Activated naive CD8-positive, alpha-beta T cell treated with anti-CD3 and anti-CD28 coated beads, Interleukin-2, amount 50 U/mL, for 24 hours (primary cell): Measurements from ENCODE around the gene CDHR2.

Experiments used
- ATAC-seq: fragments of 150-1000 bp; cut with Tn5 transposase; one replicate; pipeline ENCODE4 v1.10.0; 2021
- DNase-seq: peaks from one replicate; pipeline ENCODE4 v3.0.0; 2021
- H3K27ac Mint-ChIP-seq: one replicate; pipeline ENCODE4 v1.8.0; 2021; ENCODE audit warnings: mild to moderate bottlenecking, mixed read lengths
- H3K27me3 Mint-ChIP-seq: one replicate; pipeline ENCODE4 v1.8.0; 2021; ENCODE audit warnings: mixed read lengths
- H3K36me3 Mint-ChIP-seq: one replicate; pipeline ENCODE4 v1.8.0; 2021; ENCODE audit warnings: low read depth, mixed read lengths
- H3K4me1 Mint-ChIP-seq: one replicate; pipeline ENCODE4 v1.8.0; 2021; ENCODE audit warnings: mixed read lengths
- H3K4me3 Mint-ChIP-seq: one replicate; pipeline ENCODE4 v1.8.0; 2021; ENCODE audit warnings: mild to moderate bottlenecking, moderate library complexity, mixed read lengths
- H3K9me3 Mint-ChIP-seq: one replicate; pipeline ENCODE4 v1.8.0; 2021; ENCODE audit warnings: mixed read lengths

Gene CDHR2

DNA sequence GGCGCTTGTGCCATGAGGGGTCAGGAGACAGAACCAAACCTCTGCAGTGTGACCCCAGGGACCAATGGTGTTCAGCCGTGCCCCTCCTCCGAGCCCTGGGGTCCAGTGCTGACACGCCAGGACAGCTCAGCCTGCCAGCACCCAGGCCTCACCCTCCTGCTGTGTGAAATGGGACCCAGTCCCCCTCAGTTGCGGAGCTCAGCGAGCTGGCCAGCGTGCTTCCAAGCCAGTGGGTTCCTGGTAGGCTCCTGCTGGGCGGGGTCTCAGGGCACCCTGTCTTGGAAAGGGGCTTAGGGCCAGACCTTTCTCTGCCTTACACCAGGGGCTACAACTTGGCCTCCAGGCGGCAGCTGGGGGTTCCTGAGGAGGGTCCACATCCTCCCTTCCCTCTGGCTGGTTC lies 16.3 kb upstream of the CDHR2 start:
- Mint-ChIP-seq H3K4me3 (no peak overlapping the region), H3K27me3 (no peaks in the 10 kb centered on the region), H3K9me3 (no peaks in the 10 kb centered on the region), H3K36me3 (peaks cover 18% of the 10 kb centered on the region), H3K4me1 (peaks cover 56% of the 10 kb centered on the region), H3K27ac (peak overlapping the region; percentile 90)
- DNase-seq: no peak
- ATAC-seq: no peak

DNA sequence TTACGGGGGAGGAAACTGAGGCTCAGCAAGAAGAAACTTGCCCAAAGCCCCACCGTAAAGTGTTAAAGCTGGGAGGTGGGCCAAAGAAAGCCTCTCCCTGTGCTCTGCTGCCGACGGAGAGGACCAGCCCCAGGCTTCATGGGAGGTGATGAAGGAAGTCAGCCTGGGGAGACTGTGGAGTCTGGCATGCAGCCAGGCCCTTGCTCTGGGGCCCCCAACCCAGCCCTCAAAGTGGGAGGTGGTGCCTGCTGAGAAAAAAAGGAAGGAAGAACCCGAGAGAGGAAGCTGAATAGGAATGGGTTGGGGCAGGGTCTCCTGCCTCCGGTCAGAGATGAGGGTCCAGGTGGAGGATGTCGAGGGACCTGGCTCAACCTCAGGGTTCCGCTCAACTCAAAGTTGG lies 15.8 kb upstream of the CDHR2 start:
- Mint-ChIP-seq H3K27me3 (no peaks in the 10 kb centered on the region), H3K4me1 (peaks cover 57% of the 10 kb centered on the region), H3K27ac (peak overlapping the region; percentile 90), H3K4me3 (peak overlapping the region; percentile 98), H3K36me3 (peaks cover 17% of the 10 kb centered on the region), H3K9me3 (no peaks in the 10 kb centered on the region)
- ATAC-seq (no peak), DNase-seq (no peak)

DNA sequence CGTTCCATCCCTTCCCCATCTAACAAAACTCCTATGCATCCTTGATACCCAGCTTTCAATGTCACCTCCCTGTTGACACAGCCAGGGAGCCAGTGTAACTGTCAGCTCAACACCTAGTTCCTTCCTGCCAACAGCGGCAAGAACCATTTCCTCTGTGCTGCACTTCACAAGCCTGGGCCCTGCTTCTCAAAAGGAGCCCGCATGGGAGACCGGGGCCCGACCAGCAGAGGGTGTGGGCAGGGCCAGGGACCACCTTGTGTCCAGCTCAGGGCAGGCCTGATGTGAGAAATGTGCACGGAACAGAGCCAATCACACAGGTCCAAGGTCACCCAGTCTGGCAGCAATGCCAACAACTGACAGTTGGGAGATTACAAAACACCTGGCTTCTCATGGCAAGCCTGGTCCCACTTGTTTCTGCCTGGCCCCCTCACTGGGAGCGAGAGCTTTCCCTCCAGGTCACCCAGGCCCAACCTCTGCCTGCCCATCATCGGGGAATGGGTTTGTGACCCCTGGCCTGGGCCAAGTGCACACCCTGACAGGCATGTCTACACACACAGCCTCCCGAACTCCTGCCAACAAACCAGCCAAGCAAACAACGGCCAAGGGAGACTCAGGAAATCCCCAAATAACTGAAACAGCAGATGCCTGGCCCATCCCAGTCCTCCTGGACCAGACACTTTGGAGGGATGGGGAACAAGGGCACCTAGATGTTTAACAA lies 15.1 kb upstream of the CDHR2 start:
- H3K27me3 Mint-ChIP-seq: no peaks in the 10 kb centered on the region
- no peak for ATAC-seq

DNA sequence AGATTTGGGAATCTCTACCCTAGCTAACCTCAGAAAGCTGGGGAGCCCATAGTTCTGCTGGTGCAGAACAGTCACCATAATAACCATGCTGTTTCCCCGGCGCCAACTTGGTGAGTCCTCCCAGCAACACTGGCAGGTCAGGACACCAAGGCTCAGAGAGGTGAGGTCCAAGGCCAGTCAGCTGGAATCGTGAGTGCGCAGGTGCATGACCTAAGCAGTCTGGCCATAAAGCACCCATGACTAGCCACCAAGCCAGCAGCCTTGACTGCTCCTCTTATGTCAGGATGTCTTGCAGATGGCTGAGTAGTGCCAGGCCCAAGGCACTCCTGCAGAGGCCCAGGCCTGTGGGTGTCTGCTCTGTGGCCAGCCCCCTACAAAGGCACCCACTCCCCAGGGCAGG lies 14.5 kb upstream of the CDHR2 start:
- Mint-ChIP-seq H3K27ac (peak overlapping the region; percentile 90), H3K4me3 (peak overlapping the region; percentile 98), H3K9me3 (no peaks in the 10 kb centered on the region), H3K36me3 (peaks cover 14% of the 10 kb centered on the region), H3K4me1 (peaks cover 50% of the 10 kb centered on the region), H3K27me3 (no peaks in the 10 kb centered on the region)
- DNase-seq (no peak), ATAC-seq (no peak)

More for the DNA sequence above, 15.1 kb upstream of the CDHR2 start:
- DNase-seq: peak; percentile 44
- Mint-ChIP-seq H3K4me3 (peak overlapping the region; percentile 98), H3K9me3 (no peaks in the 10 kb centered on the region), H3K27ac (peak overlapping the region; percentile 90), H3K36me3 (peaks cover 15% of the 10 kb centered on the region), H3K4me1 (peaks cover 54% of the 10 kb centered on the region)

DNA sequence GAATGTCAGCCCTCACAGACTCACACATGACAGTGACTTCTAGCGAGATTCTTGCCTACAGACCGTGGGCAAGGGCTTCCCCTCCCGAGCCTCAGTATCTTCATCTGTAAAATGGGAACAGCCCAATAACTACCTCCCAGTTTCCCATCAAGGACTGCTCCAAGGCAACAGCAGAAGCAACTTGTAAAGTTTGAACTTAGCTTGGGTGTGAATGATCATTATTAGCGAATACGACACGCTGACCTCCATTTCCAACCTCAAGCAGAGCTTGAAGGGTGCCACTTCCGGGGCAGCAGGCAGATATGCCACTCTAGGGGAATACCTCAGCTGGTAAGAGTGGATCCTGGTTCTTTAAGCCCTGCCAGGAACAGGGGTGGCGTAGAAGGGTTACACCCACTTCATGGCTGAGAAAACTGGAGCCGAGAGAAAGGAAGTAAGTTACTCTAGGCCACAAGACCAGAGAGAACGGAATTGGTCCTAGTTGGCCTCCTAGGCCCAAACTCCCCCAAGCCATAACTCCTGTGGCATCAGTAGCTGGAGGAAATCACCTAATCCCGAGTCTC lies 14.0 kb upstream of the CDHR2 start:
- peak overlapping the region; percentile 98 for H3K4me3 Mint-ChIP-seq
- H3K27me3 Mint-ChIP-seq: no peaks in the 10 kb centered on the region
- no peaks in the 10 kb centered on the region for H3K9me3 Mint-ChIP-seq
- H3K27ac Mint-ChIP-seq: peak overlapping the region; percentile 90
- DNase-seq (peak; percentile 52), ATAC-seq (peak; percentile 21)
- peaks cover 12% of the 10 kb centered on the region for H3K36me3 Mint-ChIP-seq
- peaks cover 53% of the 10 kb centered on the region for H3K4me1 Mint-ChIP-seq

DNA sequence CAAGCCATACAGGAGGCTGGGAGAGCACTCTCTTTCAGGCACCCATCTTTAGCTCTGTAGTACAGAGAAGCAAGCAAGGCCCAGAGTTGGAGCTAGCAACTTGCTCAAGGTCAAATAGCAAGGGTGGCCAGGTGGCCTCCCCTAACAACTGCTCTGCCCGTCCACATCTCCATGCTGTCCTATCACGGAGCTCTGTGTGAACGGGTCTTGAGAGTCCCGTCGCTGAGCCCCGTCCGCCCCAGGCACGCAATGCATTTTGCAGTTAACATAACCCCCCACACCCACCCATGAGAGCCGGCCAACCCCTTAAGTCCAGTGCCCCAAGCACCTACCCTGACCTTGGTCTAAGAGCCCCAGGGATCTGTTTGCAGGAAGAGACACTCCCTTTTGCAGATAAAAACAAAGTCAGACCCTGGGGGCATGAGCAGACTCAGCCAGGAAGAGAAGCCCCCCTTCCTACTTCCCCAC lies 13.4 kb upstream of the CDHR2 start:
- Mint-ChIP-seq H3K9me3 (no peaks in the 10 kb centered on the region), H3K27ac (peak overlapping the region; percentile 90), H3K4me1 (peaks cover 58% of the 10 kb centered on the region), H3K36me3 (peaks cover 12% of the 10 kb centered on the region), H3K4me3 (peak overlapping the region; percentile 98), H3K27me3 (no peaks in the 10 kb centered on the region)
- no peak for ATAC-seq
- DNase-seq: no peak

DNA sequence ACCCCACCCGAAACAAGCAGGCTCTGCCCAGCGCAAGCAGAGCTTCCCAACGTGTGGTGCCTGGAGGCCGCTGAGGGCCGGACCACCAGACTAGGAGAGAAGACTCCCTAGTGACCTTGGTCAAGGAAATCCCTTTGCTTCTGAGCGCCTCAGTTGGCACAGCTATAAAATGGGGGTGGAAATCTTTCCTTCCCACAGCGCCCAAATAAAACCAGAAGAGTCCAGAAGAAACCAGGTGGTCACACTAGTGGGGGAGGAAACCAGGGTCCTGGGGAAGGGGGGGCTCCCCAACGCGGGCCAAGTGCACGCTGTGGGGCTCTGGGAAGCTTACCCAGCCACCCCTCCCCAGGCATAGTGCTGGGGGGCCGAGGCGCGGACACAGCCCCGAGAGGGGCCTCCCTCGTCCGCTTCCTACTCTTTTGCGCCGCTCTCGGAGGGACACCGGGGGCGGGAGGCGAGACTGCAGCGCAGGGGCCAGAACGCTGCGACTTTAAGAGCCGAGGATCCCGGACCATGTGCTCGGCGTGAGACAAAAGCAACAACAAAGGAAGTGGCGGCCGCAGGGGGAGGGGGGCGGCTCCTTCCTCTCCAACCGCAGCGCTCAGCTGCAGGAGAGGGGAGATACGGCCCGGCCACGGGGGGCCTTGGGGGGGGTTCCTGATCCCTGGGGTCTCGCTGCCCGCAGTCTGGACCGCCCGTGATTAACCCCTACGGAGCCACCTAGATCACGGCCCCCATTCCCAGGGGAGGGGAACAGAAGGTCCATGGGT lies 12.8 kb upstream of the CDHR2 start:
- Mint-ChIP-seq H3K27me3 (no peaks in the 10 kb centered on the region), H3K4me1 (peaks cover 59% of the 10 kb centered on the region), H3K27ac (peak overlapping the region; percentile 90), H3K4me3 (peak overlapping the region; percentile 98), H3K9me3 (no peaks in the 10 kb centered on the region), H3K36me3 (peaks cover 8% of the 10 kb centered on the region)
- ATAC-seq (peak; percentile 2), DNase-seq (peak; percentile 81)

DNA sequence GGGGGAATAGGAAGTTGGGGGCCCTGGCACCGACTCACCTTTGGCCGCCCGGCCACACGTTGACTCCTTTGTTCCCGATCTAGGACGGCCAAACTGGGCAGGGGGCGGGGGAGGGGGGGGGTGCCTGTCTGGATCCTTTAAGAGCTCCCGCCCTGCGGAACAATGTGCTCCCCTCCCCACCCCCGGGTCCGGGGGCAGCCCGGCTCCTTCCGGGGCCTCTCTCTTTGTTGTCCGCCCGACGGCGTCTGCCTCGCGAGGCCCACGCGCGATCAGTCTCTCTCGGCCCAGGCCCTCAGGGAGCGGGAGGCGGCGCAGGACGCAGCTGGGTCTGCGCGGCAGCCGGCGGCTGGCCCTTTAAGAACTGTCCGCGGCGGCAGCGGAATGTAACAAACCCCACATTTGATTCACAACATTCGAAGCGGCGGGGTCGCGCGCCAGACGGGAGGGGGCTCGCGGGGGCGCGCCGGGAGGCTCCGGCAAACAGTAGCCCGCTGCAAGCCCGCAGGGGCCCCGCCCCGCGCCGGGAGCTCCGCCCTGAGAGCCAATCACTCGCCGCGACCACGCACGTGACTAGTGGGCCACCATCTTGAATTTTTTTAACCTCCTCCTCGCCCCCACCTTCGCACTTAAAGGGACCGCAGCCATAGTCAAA lies 12.1 kb upstream of the CDHR2 start, which contains the start of gene RNF44:
Gene RNF44, minus strand, starts transcription at position 501 of the 652 bp plus-strand sequence. CDS start 4,930 bp downstream, outside the sequence.
- H3K4me3 Mint-ChIP-seq: peak within 1 kb of the TSS; percentile 98
- H3K4me1 Mint-ChIP-seq: peaks cover 59% of the 10 kb centered on the region
- peak; percentile 97 for DNase-seq

DNA sequence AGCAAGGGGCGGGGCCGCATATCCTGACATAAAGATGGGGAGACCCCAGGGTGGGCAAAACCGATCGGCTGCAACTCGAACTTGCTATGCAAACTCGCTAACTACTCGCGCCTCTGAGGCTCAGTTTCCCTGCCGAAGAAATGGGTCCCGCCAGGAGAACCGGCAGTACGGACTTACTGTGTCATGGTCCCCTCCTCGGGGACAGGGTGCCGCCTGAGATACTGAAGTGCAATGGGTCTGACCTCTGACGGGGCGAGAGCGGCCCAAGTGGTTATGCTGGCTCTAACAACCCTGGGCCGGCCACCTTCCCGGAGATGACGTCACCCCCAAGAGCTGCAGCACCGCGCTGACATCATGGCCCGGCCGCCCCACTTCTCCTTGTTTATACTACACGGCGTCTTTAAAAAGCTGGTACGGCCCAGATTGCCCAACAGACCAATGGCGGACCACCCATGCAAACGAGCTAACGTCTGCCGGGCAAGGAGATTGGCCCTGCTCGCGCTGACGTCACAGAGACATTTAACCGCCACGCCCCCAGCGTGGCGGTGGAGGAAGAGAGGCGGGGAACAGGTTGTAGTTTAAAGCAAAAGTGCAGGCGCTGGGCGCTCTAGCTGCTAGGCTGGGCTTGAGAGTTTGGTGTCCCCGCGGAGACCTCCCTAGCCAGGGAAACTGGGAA lies 11.4 kb upstream of the CDHR2 start:
- H3K4me1 Mint-ChIP-seq: peaks cover 64% of the 10 kb centered on the region
- no peaks in the 10 kb centered on the region for H3K9me3 Mint-ChIP-seq
- ATAC-seq: peak; percentile 76
- peak overlapping the region; percentile 98 for H3K4me3 Mint-ChIP-seq
- peaks cover 7% of the 10 kb centered on the region for H3K36me3 Mint-ChIP-seq
- peak overlapping the region; percentile 90 for H3K27ac Mint-ChIP-seq
- H3K27me3 Mint-ChIP-seq: no peaks in the 10 kb centered on the region
- DNase-seq: peak; percentile 94

More for the DNA sequence above, 12.1 kb upstream of the CDHR2 start, which contains the start of gene RNF44:
- Mint-ChIP-seq H3K27ac (peak within 1 kb of the TSS; percentile 90), H3K36me3 (peaks cover 7% of the 10 kb centered on the region), H3K27me3 (no peaks in the 10 kb centered on the region), H3K9me3 (no peaks in the 10 kb centered on the region)
- peak; percentile 50 for ATAC-seq

DNA sequence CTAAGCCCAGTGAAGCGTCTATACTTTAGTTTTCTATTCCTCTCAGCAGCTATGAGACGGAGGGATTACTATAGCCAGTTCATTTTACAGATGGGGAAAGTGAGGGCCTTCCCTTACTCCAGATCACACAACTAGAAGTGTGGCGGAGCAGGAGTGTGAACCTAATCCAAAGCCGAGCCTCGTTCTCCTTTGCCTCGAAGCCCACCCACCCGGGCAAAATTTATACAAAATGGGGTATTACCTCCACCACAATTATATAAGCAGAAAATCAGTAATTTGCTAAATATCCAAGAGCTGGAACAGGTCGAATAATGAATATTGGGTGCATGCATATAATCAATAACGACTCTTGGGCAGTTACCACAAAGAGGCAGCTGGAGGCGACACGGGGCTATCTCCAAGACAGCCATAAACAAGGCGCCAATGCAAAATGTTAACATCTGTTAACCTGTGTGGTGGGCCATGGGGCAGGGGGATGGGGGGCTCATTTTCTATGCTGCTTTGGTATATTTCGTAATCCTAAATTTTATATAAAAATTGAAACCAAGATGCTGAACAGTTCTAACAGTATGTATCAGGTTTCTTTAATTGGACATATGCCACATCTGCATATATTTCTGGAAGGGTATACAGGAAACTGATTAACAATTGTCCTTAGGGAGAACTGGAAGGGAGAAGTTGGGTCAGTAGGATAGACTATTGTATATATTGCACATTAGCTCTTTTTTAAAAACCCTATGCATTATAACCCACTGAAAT lies 10.7 kb upstream of the CDHR2 start:
- Mint-ChIP-seq H3K27me3 (no peaks in the 10 kb centered on the region), H3K27ac (peak overlapping the region; percentile 90), H3K36me3 (peaks cover 7% of the 10 kb centered on the region), H3K4me3 (peak overlapping the region; percentile 98), H3K9me3 (no peaks in the 10 kb centered on the region), H3K4me1 (peaks cover 58% of the 10 kb centered on the region)
- DNase-seq: no peak
- no peak for ATAC-seq

DNA sequence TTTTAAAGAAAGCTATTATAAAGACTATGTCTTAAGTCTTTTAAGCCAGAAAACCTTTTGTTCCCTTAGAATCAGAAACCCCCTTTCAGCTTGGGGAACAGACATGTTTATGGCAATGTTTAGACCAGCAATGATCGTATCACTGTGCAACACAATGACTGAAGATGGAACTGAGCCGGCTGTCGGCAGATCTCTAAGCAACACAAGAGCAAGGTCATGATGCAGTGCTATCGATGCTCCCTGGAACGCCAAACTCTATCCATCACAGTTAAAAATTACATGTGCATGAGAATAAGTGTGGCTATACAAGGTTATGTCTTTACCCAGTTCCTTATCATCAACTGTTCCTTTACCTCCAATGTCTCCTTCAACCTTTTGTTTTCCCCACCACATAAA lies 10.2 kb upstream of the CDHR2 start:
- H3K4me3 Mint-ChIP-seq: no peak overlapping the region

DNA sequence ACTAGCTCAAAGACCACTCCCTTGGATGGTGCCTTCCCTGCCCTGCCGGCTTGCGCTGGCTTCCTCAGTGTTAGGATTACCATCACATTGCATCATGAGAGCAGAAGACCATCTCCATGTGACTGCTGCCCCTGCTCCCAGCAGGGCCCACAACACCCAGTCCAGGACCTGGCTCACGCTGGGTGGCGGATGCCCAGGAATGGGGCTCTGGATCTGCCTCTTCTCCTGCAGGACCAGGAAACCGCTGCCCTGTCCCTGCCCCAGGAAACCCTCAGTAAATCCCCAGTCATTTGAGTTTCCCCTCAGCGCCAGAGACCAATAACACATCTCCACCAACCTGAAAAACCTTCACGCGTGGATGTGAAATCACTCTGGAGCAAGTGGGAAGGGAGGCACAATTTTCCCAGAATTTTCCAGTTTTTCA lies 8.7 kb upstream of the CDHR2 start:
- Mint-ChIP-seq H3K27me3 (no peaks in the 10 kb centered on the region), H3K4me1 (peaks cover 54% of the 10 kb centered on the region), H3K4me3 (peak overlapping the region; percentile 4), H3K9me3 (no peaks in the 10 kb centered on the region), H3K36me3 (peaks cover 3% of the 10 kb centered on the region), H3K27ac (peak overlapping the region; percentile 74)
- ATAC-seq: no peak
- no peak for DNase-seq

More for the DNA sequence above, 10.2 kb upstream of the CDHR2 start:
- Mint-ChIP-seq H3K27ac (no peak overlapping the region), H3K27me3 (no peaks in the 10 kb centered on the region), H3K9me3 (no peaks in the 10 kb centered on the region), H3K36me3 (peaks cover 7% of the 10 kb centered on the region), H3K4me1 (peaks cover 53% of the 10 kb centered on the region)
- ATAC-seq: no peak
- no peak for DNase-seq

DNA sequence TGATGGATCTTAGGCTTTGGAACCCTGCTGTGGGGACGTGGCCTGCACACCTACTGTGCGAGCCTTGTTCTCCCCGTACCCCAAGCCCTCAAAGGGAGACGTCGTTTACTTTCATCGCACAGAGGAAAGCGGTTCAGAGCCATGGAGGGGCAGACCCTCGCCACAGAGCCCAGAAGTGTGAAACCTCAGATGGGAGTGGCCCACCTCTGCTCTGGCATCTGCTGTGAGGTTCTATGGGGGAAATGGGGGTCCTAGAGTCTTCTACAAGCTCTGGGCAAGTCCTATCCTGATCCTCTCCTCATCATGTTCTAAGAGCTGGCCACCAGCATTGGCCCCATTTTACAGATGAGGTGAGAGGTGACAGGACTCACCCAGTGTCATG lies 8.2 kb upstream of the CDHR2 start:
- ATAC-seq: no peak
- DNase-seq: peak; percentile 44
- H3K27ac Mint-ChIP-seq: peak overlapping the region; percentile 74
- no peaks in the 10 kb centered on the region for H3K9me3 Mint-ChIP-seq
- no peaks in the 10 kb centered on the region for H3K27me3 Mint-ChIP-seq
- H3K4me3 Mint-ChIP-seq: peak overlapping the region; percentile 82
- H3K4me1 Mint-ChIP-seq: peaks cover 55% of the 10 kb centered on the region
- H3K36me3 Mint-ChIP-seq: no peaks in the 10 kb centered on the region
